Stimulated activated naive CD4-positive, alpha-beta T cell treated with Interleukin-2 at 50 U/mL for 16 hours (primary cell): ENCODE measurements around the gene CNBD2.
"Not testable (repeated sequence)": the region's sequence is repeated elsewhere in the genome, so short reads cannot be mapped to it uniquely, and the experiment has no call there.

Experiments
- DNase-seq: peaks from one replicate; lab custom pipeline; 2025; lab: John Stamatoyannopoulos, UW

CNBD2 gene

DNA sequence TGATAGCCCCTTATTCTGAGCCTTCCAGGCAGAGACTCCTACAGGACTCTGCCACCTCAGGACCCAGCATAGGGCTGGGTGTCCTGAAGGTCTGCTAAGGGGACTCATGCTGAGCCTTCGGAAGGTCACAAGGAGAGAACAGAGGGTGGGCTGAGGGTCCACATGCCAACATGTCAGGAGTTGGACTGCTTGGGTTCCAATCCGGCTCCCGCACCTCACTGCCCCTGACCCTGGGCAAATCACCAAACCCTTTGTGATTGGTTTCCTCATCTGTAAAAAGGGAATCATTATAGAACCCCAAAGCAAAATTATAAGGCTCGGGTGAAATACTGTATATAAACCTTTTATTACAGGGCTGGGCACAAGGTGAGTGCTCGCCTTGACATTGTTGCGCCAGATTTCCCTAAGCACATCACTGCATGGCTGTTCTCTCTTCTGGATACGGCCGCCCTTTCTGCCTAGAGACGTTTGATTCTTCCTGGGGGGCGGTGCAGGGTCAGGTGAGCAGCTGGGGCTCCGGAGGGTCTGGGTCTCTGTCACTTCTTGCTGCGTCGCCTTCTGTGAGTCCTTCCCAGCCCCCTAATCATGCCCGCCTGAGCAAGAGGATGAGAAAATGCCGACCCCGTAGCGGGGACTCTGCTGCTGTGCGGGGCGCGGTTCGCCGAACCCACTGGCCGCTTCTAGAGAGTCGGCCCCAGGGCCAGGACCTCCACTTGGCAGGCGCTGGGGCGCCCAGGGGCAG, 95.7 kb downstream of the CNBD2 start:
- DNase-seq, result no peak

GRCh38 chr20:36064658-36065426, 96.5 kb downstream of the CNBD2 start:
- peak; percentile 87 for DNase-seq

DNA sequence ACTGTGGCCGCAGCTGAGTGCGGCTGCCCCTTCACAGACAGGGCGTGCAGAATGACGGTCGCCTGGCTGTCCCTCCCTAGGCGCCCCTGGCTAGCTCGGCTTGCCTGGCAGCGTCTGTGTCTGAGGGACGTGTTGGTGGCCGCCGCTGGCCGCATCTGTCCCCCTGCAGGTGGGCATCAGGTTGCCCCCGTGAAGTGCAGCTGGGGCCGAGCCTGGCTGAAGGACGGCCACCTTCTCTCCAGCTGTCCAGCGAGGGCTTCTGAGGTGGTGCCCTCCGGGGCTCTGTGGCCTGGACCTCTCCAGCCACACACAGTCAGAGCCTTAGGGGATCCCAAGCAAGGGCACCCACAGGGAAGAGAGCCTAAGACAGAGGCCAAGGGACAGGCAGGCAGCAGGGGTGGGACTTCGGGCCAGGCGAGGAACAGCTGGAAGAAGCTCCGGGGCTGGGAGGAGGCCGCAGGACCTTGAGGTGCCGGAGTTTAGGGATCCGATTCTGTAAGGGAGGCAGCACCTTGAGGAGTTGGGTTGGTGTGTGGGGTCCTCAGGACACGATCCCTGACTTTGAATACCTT, 97.1 kb downstream of the CNBD2 start:
- no peak for DNase-seq

GRCh38 chr20:36066777-36067176, 98.4 kb downstream of the CNBD2 start:
- no peak for DNase-seq

DNA sequence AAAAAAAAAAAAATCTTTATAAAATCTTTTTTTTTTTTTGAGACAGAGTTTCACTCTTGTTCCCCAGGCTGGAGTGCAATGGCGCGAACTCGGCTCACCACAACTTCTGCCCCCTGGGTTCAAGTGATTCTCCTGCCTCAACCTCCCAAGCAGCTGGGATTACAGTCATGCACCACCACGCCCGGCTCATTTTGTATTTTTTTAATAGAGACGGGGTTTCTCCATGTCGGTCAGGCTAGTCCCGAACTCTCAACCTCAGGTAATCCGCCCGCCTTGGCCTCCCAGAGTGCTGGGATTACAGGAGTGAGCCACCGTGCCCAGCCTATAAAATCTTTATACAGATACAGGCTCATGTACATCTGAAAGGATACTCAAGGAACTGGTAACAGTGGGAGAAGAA, 100.1 kb downstream of the CNBD2 start:
- not testable (repeated sequence) for DNase-seq

GRCh38 chr20:36070451-36070850, 102.1 kb downstream of the CNBD2 start:
- DNase-seq, result no peak

- no peak for DNase-seq
Observed at GRCh38 chr20:36071848-36072247, 103.5 kb downstream of the CNBD2 start.

- DNase-seq, result no peak
Observed at GRCh38 chr20:36074983-36075382, 106.6 kb downstream of the CNBD2 start.

DNA sequence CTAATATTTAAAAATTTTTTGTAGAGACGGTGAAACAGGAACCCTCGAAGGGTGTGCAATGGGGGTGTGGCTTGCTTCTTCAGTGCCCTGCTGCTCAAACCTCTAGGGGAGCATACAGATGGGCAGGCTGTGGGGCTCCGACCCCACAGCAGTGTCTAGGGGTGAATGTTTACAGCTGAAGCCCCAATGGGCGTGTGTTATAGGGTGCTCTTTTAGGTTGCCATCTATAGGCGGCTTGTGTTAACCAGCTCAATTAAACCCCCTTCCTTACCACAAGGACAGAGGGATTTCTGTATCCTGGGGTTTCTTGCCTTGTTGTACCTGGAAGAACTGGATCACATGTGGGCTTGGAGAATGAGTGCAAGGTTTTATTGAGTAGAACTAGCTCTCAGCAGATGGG, 109.4 kb downstream of the CNBD2 start:
- DNase-seq, result not testable (repeated sequence)

DNA sequence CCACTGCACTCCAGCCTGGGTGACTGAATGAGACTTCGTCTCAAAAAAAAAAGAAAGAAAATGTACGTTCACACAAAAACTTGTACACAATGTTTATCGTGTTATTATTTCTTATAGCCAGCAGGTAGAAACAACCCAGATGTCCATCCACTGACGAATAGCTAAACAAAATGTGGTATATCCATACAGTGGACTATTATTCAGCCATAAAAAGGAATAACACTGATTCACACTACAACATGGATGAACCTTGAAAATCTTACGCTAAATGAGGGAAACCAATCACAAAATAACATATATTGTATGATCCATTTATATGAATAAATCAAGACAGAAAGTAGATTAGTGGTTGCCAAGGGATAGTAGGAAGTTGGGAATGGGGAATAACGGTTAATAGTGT, 111.1 kb downstream of the CNBD2 start:
- no peak for DNase-seq

GRCh38 chr20:36079984-36080383, 111.6 kb downstream of the CNBD2 start:
- not testable (repeated sequence) for DNase-seq
